Tibial nerve (tissue), 4 donors: ENCODE measurements around the gene KAT6B.

Experiments used
- EP300 ChIP-seq, 2 donors: sonication (generic); formaldehyde crosslinking; IDR thresholded peaks; one replicate each; pipeline ENCODE4 v1.6.1; 2017; ENCODE audit warnings: antibody characterized with exemption in 2 of 2, mild to moderate bottlenecking in 1 of 2
- POLR2A ChIP-seq, 2 donors: fragments of 450-650 bp; IDR thresholded peaks; one replicate each; pipeline ENCODE4 v1.6.1; 2017; ENCODE audit warnings: antibody characterized with exemption in 2 of 2, mild to moderate bottlenecking in 2 of 2, moderate library complexity in 2 of 2
- TF ChIP-seq, protein P1 (sequence below), 5 experiments: fragments of 200-600 bp in 3 of 5; fragments of 450-650 bp in 2 of 5; sonication (generic) in 3 of 5; IDR thresholded peaks; one replicate each; pipeline ENCODE4 v1.5.1; 2016 to 2019; ENCODE audit warnings: antibody characterized with exemption in 5 of 5, mild to moderate bottlenecking in 3 of 5, moderate library complexity in 2 of 5

DNA sequence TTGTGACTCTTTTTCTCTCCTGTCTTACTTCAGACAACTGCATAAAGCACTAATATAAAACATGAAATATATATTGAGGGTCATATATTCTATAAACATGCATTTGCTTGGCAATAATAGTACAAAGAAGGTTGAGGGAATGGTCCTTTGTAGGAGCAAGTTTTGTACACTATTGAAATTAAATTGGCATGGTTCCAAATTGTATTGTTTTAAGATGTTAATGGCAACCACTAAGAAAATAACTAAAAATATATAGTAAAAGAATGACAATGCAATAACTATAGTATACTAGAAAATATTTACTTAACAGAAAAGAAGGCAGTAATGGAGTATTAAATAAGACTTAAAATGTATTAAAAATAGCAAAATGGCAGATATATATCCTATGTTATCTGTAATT, 33.7 kb upstream of the KAT6B start:
- TF ChIP-seq POLR2A (IDR thresholded peaks at IDR 0.05) (no peak), EP300 (IDR thresholded peaks at IDR 0.05) (no peak)
- TF ChIP-seq, protein P1, sequence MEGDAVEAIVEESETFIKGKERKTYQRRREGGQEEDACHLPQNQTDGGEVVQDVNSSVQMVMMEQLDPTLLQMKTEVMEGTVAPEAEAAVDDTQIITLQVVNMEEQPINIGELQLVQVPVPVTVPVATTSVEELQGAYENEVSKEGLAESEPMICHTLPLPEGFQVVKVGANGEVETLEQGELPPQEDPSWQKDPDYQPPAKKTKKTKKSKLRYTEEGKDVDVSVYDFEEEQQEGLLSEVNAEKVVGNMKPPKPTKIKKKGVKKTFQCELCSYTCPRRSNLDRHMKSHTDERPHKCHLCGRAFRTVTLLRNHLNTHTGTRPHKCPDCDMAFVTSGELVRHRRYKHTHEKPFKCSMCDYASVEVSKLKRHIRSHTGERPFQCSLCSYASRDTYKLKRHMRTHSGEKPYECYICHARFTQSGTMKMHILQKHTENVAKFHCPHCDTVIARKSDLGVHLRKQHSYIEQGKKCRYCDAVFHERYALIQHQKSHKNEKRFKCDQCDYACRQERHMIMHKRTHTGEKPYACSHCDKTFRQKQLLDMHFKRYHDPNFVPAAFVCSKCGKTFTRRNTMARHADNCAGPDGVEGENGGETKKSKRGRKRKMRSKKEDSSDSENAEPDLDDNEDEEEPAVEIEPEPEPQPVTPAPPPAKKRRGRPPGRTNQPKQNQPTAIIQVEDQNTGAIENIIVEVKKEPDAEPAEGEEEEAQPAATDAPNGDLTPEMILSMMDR (IDR thresholded peaks at IDR 0.05), result no peak
